Astrocyte (in vitro differentiated cells and primary cell): Measurements from ENCODE around the gene DERL3.

ENCODE experiments used
- CTCF ChIP-seq: IDR thresholded peaks from 2 replicates; pipeline ENCODE4 v1.5.1; 2011; ENCODE audit warnings: low read depth, mild to moderate bottlenecking, inconsistent platforms, low read length, moderate library complexity; ENCODE audit not compliant: insufficient read depth
- EZH2 ChIP-seq: IDR thresholded peaks from 2 replicates; pipeline ENCODE4 v1.6.1; 2012; ENCODE audit warnings: mild to moderate bottlenecking, low read length, inconsistent platforms; ENCODE audit not compliant: insufficient read depth

- TF ChIP-seq CTCF (no peak), EZH2 (no peak)
These were observed 12.1 kb downstream of the DERL3 start for GRCh38 chr22:23826510-23827350.
